Parathyroid adenoma (tissue), 2 donors: ENCODE data around the gene TIMM50.

Experiments
- H2AFZ ChIP-seq: fragments of 300-600 bp; sonication (generic); one replicate; pipeline ENCODE4 v1.7.0; 2017; ENCODE audit warnings: antibody characterized with exemption, mild to moderate bottlenecking
- H3K27ac ChIP-seq: fragments of 300-600 bp; sonication (generic); one replicate; pipeline ENCODE4 v1.7.0; 2017
- H3K27me3 ChIP-seq: fragments of 300-600 bp; sonication (generic); one replicate; pipeline ENCODE4 v1.7.0; 2017; ENCODE audit warnings: low read length; ENCODE audit not compliant: control insufficient read depth, insufficient read depth
- H3K36me3 ChIP-seq: fragments of 300-600 bp; sonication (generic); one replicate; pipeline ENCODE4 v1.7.0; 2017; ENCODE audit warnings: low read length; ENCODE audit not compliant: control insufficient read depth, insufficient read depth
- H3K4me1 ChIP-seq: fragments of 300-600 bp; sonication (generic); one replicate; pipeline ENCODE4 v1.7.0; 2017; ENCODE audit warnings: control low read depth
- H3K4me2 ChIP-seq: fragments of 300-600 bp; sonication (generic); one replicate; pipeline ENCODE4 v1.7.0; 2017; ENCODE audit warnings: low read length
- H3K4me3 ChIP-seq: fragments of 300-600 bp; sonication (generic); one replicate; pipeline ENCODE4 v1.7.0; 2017; ENCODE audit warnings: low read depth, low read length
- H3K79me2 ChIP-seq: fragments of 300-600 bp; sonication (generic); one replicate; pipeline ENCODE4 v1.7.0; 2017; ENCODE audit warnings: control low read depth
- H3K9ac ChIP-seq: fragments of 300-600 bp; sonication (generic); one replicate; pipeline ENCODE4 v1.7.0; 2017; ENCODE audit warnings: mild to moderate bottlenecking
- H3K9me3 ChIP-seq: fragments of 300-600 bp; sonication (generic); one replicate; pipeline ENCODE4 v1.7.0; 2017; ENCODE audit warnings: low read length; ENCODE audit not compliant: control insufficient read depth
- TF ChIP-seq, protein P1 (sequence below): fragments of 300-600 bp; sonication (generic); IDR thresholded peaks from one replicate; pipeline ENCODE4 v1.7.0; 2017; ENCODE audit warnings: antibody characterized with exemption, mild to moderate bottlenecking
- donor health status: primary hyperparathyroidism.

TIMM50 gene

DNA sequence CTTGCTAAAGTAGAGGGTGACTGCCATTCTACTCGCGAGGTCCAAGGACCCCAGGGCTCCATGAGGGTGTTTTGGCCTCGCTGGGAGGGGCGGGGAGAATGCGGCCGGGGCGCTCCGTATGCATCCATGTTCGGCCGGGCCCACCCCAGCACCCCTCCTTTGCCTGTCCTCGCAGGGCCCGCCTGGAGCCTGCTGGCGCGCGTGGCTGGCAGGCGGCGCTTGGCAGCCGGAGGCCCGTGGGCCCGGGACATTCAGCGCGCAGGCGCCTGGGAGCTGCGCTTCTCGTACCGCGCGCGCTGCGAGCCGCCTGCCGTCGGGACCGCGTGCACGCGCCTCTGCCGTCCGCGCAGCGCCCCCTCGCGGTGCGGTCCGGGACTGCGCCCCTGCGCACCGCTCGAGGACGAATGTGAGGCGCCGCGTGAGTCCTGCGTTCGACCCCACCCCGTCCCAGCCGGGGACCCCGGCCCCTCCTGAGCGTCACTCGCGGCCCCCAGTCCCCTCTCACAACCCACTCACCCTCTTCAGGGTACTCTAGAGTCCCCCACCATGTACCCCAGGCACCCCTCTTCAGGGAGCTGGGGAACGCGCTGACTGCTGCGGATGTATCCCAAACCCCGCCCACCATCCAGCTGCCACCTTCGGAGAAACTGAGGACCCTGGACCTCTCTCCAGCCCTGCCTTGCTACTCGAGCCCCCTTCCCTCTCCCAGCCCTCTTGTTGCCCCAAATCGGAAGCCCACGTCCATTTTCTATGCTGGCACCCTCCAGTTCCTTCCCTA is 22.2 kb downstream of the TIMM50 start:
- Histone ChIP-seq H3K27ac (no peak overlapping the region), H3K27me3 (no peaks in the 10 kb centered on the region), H3K79me2 (no peaks in the 10 kb centered on the region), H3K9me3 (no peaks in the 10 kb centered on the region), H2AFZ (no peak overlapping the region), H3K4me2 (no peak overlapping the region), H3K4me1 (peaks cover 13% of the 10 kb centered on the region), H3K36me3 (no peaks in the 10 kb centered on the region), H3K9ac (no peak overlapping the region), H3K4me3 (peak overlapping the region; percentile 13)
- TF ChIP-seq, protein P1, sequence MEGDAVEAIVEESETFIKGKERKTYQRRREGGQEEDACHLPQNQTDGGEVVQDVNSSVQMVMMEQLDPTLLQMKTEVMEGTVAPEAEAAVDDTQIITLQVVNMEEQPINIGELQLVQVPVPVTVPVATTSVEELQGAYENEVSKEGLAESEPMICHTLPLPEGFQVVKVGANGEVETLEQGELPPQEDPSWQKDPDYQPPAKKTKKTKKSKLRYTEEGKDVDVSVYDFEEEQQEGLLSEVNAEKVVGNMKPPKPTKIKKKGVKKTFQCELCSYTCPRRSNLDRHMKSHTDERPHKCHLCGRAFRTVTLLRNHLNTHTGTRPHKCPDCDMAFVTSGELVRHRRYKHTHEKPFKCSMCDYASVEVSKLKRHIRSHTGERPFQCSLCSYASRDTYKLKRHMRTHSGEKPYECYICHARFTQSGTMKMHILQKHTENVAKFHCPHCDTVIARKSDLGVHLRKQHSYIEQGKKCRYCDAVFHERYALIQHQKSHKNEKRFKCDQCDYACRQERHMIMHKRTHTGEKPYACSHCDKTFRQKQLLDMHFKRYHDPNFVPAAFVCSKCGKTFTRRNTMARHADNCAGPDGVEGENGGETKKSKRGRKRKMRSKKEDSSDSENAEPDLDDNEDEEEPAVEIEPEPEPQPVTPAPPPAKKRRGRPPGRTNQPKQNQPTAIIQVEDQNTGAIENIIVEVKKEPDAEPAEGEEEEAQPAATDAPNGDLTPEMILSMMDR: peak; percentile 56

DNA sequence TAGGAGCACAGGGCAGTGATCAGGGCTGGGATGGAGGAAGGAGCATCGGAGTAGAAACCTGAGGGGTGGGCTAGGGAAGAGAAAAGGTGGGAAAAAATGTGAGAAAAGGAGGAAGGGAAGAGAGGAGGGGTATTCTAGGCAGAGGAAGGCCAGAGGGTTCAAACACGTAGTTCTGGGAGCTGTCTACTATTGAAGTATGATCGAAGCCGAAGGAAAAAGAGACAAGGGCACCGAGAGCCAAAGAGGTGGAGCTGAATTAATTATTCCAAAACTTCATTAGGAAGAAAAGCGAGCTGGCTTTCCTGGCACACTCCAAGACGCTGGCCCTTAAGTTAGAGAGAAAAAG is 25.9 kb downstream of the TIMM50 start:
- H2AFZ ChIP-seq: peak overlapping the region; percentile 73
- H3K79me2 ChIP-seq: no peaks in the 10 kb centered on the region
- H3K9me3 ChIP-seq: no peaks in the 10 kb centered on the region
- H3K4me2 ChIP-seq: peak overlapping the region; percentile 64
- H3K9ac ChIP-seq: no peak overlapping the region
- no peaks in the 10 kb centered on the region for H3K36me3 ChIP-seq
- H3K4me1 ChIP-seq: peaks cover 6% of the 10 kb centered on the region
- peak overlapping the region; percentile 35 for H3K4me3 ChIP-seq
- no peaks in the 10 kb centered on the region for H3K27me3 ChIP-seq
- TF ChIP-seq, protein P1: no peak
- no peak overlapping the region for H3K27ac ChIP-seq

DNA sequence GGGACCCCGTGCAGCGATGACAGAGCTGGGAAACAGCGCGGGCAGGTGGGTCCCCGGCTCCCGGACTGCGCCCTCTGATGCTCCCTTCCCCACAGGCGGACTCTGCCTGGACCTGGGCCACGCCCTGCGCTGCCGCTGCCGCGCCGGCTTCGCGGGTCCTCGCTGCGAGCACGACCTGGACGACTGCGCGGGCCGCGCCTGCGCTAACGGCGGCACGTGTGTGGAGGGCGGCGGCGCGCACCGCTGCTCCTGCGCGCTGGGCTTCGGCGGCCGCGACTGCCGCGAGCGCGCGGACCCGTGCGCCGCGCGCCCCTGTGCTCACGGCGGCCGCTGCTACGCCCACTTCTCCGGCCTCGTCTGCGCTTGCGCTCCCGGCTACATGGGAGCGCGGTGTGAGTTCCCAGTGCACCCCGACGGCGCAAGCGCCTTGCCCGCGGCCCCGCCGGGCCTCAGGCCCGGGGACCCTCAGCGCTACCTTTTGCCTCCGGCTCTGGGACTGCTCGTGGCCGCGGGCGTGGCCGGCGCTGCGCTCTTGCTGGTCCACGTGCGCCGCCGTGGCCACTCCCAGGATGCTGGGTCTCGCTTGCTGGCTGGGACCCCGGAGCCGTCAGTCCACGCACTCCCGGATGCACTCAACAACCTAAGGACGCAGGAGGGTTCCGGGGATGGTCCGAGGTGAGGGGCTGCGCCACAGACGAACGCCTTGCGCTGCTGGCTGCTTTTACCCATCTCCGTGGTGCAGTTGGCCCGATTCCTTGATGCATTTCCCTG is 26.5 kb downstream of the TIMM50 start:
- H3K4me1 ChIP-seq: peaks cover 6% of the 10 kb centered on the region
- no peaks in the 10 kb centered on the region for H3K9me3 ChIP-seq
- H3K9ac ChIP-seq: no peak overlapping the region
- TF ChIP-seq, protein P1: no peak
- H3K27ac ChIP-seq: no peak overlapping the region
- no peaks in the 10 kb centered on the region for H3K36me3 ChIP-seq
- H3K79me2 ChIP-seq: no peaks in the 10 kb centered on the region
- peak overlapping the region; percentile 88 for H3K4me2 ChIP-seq
- no peaks in the 10 kb centered on the region for H3K27me3 ChIP-seq
- H3K4me3 ChIP-seq: peak overlapping the region; percentile 62
- H2AFZ ChIP-seq: peak overlapping the region; percentile 86

DNA sequence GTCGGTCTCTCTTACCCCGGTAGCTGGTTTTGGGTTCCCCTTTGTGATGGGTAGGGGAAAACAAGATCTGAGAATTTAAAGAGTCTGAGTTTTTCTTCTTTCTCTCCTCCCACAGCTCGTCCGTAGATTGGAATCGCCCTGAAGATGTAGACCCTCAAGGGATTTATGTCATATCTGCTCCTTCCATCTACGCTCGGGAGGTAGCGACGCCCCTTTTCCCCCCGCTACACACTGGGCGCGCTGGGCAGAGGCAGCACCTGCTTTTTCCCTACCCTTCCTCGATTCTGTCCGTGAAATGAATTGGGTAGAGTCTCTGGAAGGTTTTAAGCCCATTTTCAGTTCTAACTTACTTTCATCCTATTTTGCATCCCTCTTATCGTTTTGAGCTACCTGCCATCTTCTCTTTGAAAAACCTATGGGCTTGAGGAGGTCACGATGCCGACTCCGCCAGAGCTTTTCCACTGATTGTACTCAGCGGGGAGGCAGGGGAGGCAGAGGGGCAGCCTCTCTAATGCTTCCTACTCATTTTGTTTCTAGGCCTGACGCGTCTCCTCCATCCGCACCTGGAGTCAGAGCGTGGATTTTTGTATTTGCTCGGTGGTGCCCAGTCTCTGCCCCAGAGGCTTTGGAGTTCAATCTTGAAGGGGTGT is 27.2 kb downstream of the TIMM50 start:
- Histone ChIP-seq H3K27ac (no peak overlapping the region), H3K79me2 (no peaks in the 10 kb centered on the region), H3K4me3 (peak overlapping the region; percentile 62), H3K9ac (no peak overlapping the region), H3K36me3 (no peaks in the 10 kb centered on the region), H3K9me3 (no peaks in the 10 kb centered on the region), H2AFZ (peak overlapping the region; percentile 86), H3K4me2 (peak overlapping the region; percentile 88), H3K27me3 (no peaks in the 10 kb centered on the region), H3K4me1 (peaks cover 6% of the 10 kb centered on the region)
- TF ChIP-seq, protein P1: no peak
